Kidney (tissue), 14 donors: ENCODE measurements around the gene POLR3A. TPM values are rescaled to one million over a fixed set of nuclear protein-coding genes. Genes with fewer than 3 reads are reported as not detected.
"Not testable (repeated sequence)": the region's sequence is repeated elsewhere in the genome, so short reads cannot be mapped to it uniquely, and the experiment has no call there.

Experiments used
- DNase-seq, 5 donors: peaks; one replicate each; pipeline ENCODE4 v3.0.0-alpha.2; 2013 to 2020
- FAIRE-seq: peaks from 2 replicates; lab custom pipeline; 2012; peaks lifted over from hg19 to GRCh38; lab: Jason Lieb, UNC
- H3K27ac ChIP-seq, 2 donors: one replicate each; pipeline ENCODE4 v1.7.0; 2013; ENCODE audit warnings: low read depth in 2 of 2, low read length in 2 of 2, inconsistent platforms in 1 of 2
- H3K27me3 ChIP-seq: one replicate; pipeline ENCODE4 v1.7.1; 2013; ENCODE audit warnings: low read length, inconsistent platforms; ENCODE audit not compliant: control insufficient read depth, insufficient read depth
- H3K36me3 ChIP-seq, 3 donors: one replicate each; pipeline versions ENCODE4 v1.7.0 to v1.7.1; 2013; ENCODE audit warnings: low read length in 3 of 3, control low read depth in 1 of 3, inconsistent platforms in 1 of 3; ENCODE audit not compliant: insufficient read depth in 3 of 3, control insufficient read depth in 2 of 3
- H3K4me1 ChIP-seq, 3 donors: one replicate each; pipeline versions ENCODE4 v1.7.0 to v1.7.1; 2013; ENCODE audit warnings: low read length in 3 of 3, inconsistent platforms in 1 of 3, low read depth in 1 of 3; ENCODE audit not compliant: control insufficient read depth in 2 of 3, insufficient read depth in 2 of 3
- H3K4me3 ChIP-seq, 3 donors: one replicate each; pipeline versions ENCODE4 v1.7.0 to v1.8.1; 2013; ENCODE audit warnings: low read length in 3 of 3, control low read depth in 1 of 3, inconsistent platforms in 1 of 3
- H3K9ac ChIP-seq, 3 donors: one replicate each; pipeline versions ENCODE4 v1.7.0 to v1.7.1; 2013; ENCODE audit warnings: low read length in 3 of 3, control low read depth in 1 of 3, inconsistent platforms in 1 of 3
- H3K9me3 ChIP-seq, 3 donors: one replicate each; pipeline versions ENCODE4 v1.7.0 to v1.7.1; 2013; ENCODE audit warnings: low read length in 3 of 3, control low read depth in 1 of 3, inconsistent platforms in 1 of 3; ENCODE audit not compliant: control insufficient read depth in 2 of 3, insufficient read depth in 1 of 3
- CTCF ChIP-seq: IDR thresholded peaks from 3 replicates; pipeline ENCODE4 v1.5.1; 2012; ENCODE audit warnings: mild to moderate bottlenecking, moderate library complexity, borderline replicate concordance; ENCODE audit not compliant: insufficient read depth; ENCODE audit errors: extremely low read depth
- intact Hi-C: fragments of 100-400 bp; cut with DNase I; formaldehyde crosslinking; loops from one replicate; pipeline ENCODE4 v1.11.1; 2022
- polyA plus RNA-seq: library from polyadenylated mRNA; stranded (reverse); fragments of 350-450 nt; fragmentation: Illumina TruSeq; extraction: RNeasy Lipid Tissue Mini Kit (QIAGEN cat#74804); gene quantifications from one replicate; pipeline ENCODE4 v1.2.3, GENCODE V29; 2014; ENCODE audit warnings: low read depth, low replicate concordance; ENCODE audit not compliant: insufficient read depth
- total RNA-seq: library from RNA; stranded (reverse); fragmentation: NEBNext Ultra II Directional; extraction: Animal tissue kit (Norgen Biotek cat#: 25700); gene quantifications from one replicate; pipeline ENCODE4 v1.2.1, GENCODE V29; 2021
- donor health status: control.
- donor health status: control.
- donor health status: control.
- donor health status: control.
- donor health status: control.
- donor health status: DM: yes; HTN: yes; CAD: no.
- donor health status: Normal renal cell carcinoma (clear cell type).

The POLR3A gene
- total and polyA plus RNA-seq, 2 donors from 2014 or later = 4.9 to 13.3 TPM

DNA sequence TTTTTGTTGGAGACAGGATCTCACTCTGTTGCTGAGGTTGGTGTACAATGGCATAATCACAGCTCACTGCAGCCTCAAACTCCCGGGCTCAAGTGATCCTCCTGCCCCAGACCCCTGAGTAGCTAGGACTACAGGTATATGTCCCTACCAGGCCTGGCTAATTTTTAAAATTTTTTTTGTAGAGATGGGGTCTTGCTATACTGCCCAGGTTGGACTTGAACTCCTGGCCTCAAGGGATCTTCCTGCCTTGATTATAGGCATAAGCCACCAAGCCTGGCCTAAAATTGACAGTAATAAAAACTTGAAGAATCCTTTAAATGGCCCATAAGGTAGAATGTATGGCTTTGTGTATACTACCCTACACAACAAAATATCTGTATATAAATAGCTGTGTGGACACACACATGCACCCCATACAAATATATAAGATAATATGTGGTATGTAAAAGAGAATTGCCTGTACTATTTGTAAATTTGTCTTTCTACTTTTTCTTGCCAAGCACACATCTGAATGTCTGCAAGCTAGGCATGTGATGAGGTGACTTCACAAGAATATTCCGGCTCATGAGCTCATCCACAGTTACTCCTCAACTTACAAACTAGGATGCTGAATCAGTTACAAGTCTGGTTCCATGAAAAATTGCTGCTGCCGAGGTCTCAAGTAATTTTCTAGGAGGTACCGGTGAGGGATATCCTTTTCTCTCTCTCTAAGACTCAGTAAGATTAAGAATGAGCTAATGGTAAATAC, 26.6 kb downstream of the POLR3A start:
- Histone ChIP-seq H3K9ac (no peak overlapping the region), H3K36me3 (peaks cover 14 to 56% (median 45%) of the 10 kb centered on the region in 3 donors), H3K4me1 (no peaks in the 10 kb centered on the region), H3K27ac (no peak overlapping the region), H3K4me3 (no peak overlapping the region), H3K27me3 (no peaks in the 10 kb centered on the region), H3K9me3 (no peaks in the 10 kb centered on the region)
- intact Hi-C loops = loop anchor here (10.0 kb wide), 1 partner anchor 148 kb away; no protein-coding TSS in a partner anchor
- TF ChIP-seq CTCF = no peak
- no peak for FAIRE-seq
- DNase-seq = no peak

DNA sequence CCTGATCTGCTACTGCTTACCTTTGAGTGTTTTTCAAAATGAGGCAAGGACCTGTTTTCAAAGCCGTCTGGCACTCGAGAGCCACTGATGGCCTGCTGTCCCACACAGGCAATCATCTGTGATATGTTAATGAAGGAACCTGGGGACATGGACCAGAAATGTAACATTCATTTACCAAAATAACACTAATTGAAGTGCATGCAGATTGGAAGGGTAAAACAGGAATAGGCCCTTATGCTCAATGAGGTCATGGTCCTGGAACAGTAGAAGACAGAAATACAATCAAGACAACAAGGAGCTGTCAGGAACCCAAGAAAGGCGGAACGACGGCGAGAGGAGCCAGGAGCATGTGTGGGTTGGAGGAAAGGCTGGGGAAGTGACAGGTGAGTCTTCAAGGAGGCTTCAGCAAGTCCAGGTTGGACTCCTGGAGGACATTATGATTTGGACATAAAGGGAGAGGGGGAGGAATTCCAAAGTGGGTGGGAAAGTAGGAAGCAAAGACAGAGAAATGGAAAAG, 28.3 kb downstream of the POLR3A start:
- TF ChIP-seq CTCF = no peak
- H3K9ac ChIP-seq = no peak overlapping the region
- FAIRE-seq (no peak), DNase-seq (no peak)
- H3K4me3 ChIP-seq = no peak overlapping the region
- no peaks in the 10 kb centered on the region for H3K27me3 ChIP-seq
- no peak overlapping the region for H3K27ac ChIP-seq
- H3K36me3 ChIP-seq = peaks cover 14 to 46% (median 38%) of the 10 kb centered on the region in 3 donors
- H3K4me1 ChIP-seq = no peaks in the 10 kb centered on the region
- intact Hi-C loops = loop anchor here (10.0 kb wide), 1 partner anchor 146 kb away; no protein-coding TSS in a partner anchor
- H3K9me3 ChIP-seq = no peaks in the 10 kb centered on the region

DNA sequence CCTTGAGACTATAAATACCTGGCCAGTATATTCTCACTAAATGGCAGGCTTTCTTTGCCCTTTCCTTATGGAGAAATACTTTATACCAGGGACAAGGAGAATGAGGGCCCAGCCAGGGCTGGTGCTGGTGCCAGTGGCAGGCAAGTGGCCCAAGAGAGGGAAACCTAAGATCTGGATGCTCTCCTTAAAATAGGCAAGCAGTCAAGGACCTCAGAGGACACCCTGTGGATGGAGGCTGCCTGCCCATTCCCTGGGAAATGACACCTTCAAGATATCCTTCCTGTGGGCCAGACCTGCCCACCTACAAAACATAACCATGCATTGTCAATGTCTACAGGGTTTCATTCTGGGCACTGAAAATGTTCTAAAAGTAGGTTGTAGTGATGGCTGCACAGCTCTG, 29.1 kb downstream of the POLR3A start:
- Histone ChIP-seq H3K27me3 (no peaks in the 10 kb centered on the region), H3K4me1 (no peaks in the 10 kb centered on the region), H3K9me3 (no peaks in the 10 kb centered on the region), H3K4me3 (no peak overlapping the region), H3K36me3 (peaks cover 11 to 40% (median 35%) of the 10 kb centered on the region in 3 donors), H3K27ac (no peak overlapping the region), H3K9ac (no peak overlapping the region)
- DNase-seq = no peak
- intact Hi-C loops = loop anchor here (10.0 kb wide), 1 partner anchor 145 kb away; no protein-coding TSS in a partner anchor
- FAIRE-seq = no peak
- TF ChIP-seq CTCF = no peak

DNA sequence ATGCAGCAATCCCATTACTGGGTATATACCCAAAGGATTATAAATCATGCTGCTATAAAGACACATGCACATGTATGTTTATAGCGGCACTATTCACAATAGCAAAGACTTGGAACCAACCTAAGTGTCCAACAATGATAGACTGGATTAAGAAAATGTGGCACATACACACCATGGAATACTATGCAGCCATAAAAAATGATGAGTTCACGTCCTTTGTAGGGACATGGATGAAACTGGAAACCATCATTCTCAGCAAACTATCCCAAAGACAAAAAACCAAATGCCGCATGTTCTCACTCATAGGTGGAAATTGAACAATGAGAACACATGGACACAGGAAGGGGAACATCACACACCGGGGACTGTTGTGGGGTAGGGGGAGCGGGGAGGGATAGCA, 30.5 kb downstream of the POLR3A start:
- DNase-seq, H3K9ac ChIP-seq, H3K4me1 ChIP-seq, H3K4me3 ChIP-seq, intact Hi-C loops, FAIRE-seq, H3K27me3 ChIP-seq, H3K27ac ChIP-seq, H3K9me3 ChIP-seq: not testable (repeated sequence)
- H3K36me3 ChIP-seq = peaks cover 11 to 32% (median 29%) of the 10 kb centered on the region in 3 donors
